ENCODE results near the gene ATXN3.
"Not testable (repeated sequence)": the region's sequence is repeated elsewhere in the genome, so short reads cannot be mapped to it uniquely, and the experiment has no call there.

ATXN3 gene

GRCh38 chr14:92058006-92058917 lies 48.1 kb downstream of the ATXN3 start:
- no peak for DNase-seq

GRCh38 chr14:92049781-92050180 lies 56.6 kb downstream of the ATXN3 start:
- DNase-seq, result no peak

- DNase-seq, result not testable (repeated sequence)
Observed at GRCh38 chr14:92049221-92049620, 57.2 kb downstream of the ATXN3 start.

- not testable (repeated sequence) for DNase-seq
Observed at GRCh38 chr14:92045904-92046303, 60.5 kb downstream of the ATXN3 start.

GRCh38 chr14:92041766-92042165 lies 64.6 kb downstream of the ATXN3 start:
- not testable (repeated sequence) for DNase-seq

- no peak for DNase-seq
Observed at GRCh38 chr14:92041203-92041602, 65.2 kb downstream of the ATXN3 start.

- DNase-seq, result peak; percentile 42
Observed at GRCh38 chr14:92040431-92041051, 65.8 kb downstream of the ATXN3 start.

GRCh38 chr14:92039719-92040430 lies 66.5 kb downstream of the ATXN3 start, which contains the start of gene TRIP11:
TSS of gene TRIP11 (minus strand) at chr14:92040059. CDS start at chr14:92039685, 374 bp downstream.
- peak; percentile 92 for DNase-seq

GRCh38 chr14:92039063-92039718 lies 67.2 kb downstream of the ATXN3 start:
- peak; percentile 72 for DNase-seq

- no peak for DNase-seq
Observed at GRCh38 chr14:92037989-92038388, 68.4 kb downstream of the ATXN3 start.

GRCh38 chr14:92035890-92036289 lies 70.5 kb downstream of the ATXN3 start:
- no peak for DNase-seq

- no peak for DNase-seq
Observed at GRCh38 chr14:92033906-92034687, 72.3 kb downstream of the ATXN3 start.

GRCh38 chr14:92033433-92033832 lies 72.9 kb downstream of the ATXN3 start:
- DNase-seq, result no peak

GRCh38 chr14:92026548-92027190 lies 79.7 kb downstream of the ATXN3 start:
- no peak for DNase-seq

GRCh38 chr14:92022036-92022435 lies 84.3 kb downstream of the ATXN3 start:
- DNase-seq, result no peak

GRCh38 chr14:92021523-92021922 lies 84.9 kb downstream of the ATXN3 start:
- no peak for DNase-seq

GRCh38 chr14:92014040-92014439 lies 92.3 kb downstream of the ATXN3 start:
- DNase-seq, result no peak

- no peak for DNase-seq
Observed at GRCh38 chr14:92012121-92012748, 94.1 kb downstream of the ATXN3 start.

- no peak for DNase-seq
Observed at GRCh38 chr14:92010644-92011043, 95.7 kb downstream of the ATXN3 start.

GRCh38 chr14:92009604-92010003 lies 96.8 kb downstream of the ATXN3 start:
- no peak for DNase-seq
